ENCODE results near the gene UBFD1. TPM values are rescaled to one million over a fixed set of nuclear protein-coding genes. Genes with fewer than 3 reads are reported as not detected.

The UBFD1 gene
- total RNA-seq, 3 donors from 2014 or later (not counting 1 experiment from before 2014, with no cell fraction given) = 51.4 to 65.8 (median 63.6) TPM

DNA sequence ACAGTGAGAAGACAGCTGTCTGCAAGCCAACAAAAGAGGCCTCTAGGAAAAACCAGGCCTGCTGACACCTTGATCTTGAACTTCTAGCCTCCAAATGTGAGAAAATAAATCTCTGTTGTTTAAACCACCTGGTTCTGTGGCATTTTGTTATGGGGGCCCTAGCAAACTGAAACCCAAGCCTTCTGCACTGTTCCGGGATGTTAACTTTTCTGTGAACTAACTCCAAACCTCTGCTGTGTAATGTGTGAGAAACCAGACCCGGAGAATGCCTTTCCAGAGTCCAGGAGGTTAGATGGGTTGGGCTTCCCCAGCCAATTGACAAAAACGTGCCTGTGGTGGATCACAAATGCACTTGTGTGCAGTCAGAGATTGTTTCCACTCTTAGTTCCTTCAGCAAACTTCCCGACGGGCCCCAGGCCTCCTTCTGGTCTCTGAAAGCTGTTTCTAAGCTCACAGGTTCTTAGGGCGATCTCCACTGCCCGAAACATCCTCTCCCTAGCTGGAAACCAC, 33.6 kb upstream of the UBFD1 start:
- 92% methylated on average over 7 of the region's 7 CpGs for WGBS (ENCODE audit: insufficient coverage)

DNA sequence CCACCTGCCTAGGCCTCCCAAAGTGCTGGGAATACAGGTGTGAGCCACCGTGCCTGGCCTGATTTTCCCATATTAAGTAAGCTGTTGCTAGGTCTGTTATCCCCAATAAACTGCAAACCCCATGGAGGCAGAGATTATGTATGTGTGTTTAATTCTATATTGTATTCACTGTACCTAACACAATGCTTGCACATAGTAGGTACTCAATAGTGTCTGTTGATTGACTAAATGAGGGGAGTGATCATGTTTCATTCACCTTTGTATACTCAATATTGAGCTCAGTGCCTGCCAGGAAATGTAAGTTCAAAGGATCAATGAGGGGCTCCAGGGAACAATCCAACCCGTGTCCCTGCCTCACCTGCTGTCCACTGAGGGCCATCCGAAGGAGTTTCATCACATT, 32.6 kb upstream of the UBFD1 start:
- no peaks in the 10 kb centered on the region for H3K9me3 Mint-ChIP-seq
- peaks cover 6% of the 10 kb centered on the region for H3K4me1 ChIP-seq (ENCODE audit: control insufficient read depth, insufficient read depth, low read length)
- WGBS (ENCODE audit: insufficient coverage) = 96% methylated on average over 3 of the region's 3 CpGs
- no peaks in the 10 kb centered on the region for H3K27me3 Mint-ChIP-seq (ENCODE audit: low read depth in 2 of 2)
- intact Hi-C loops (cut with micrococcal nuclease) = no loop called here
- no peak overlapping the region for H3K27ac Mint-ChIP-seq
- H3K4me1 Mint-ChIP-seq = no peaks in the 10 kb centered on the region
- H3K27me3 ChIP-seq (ENCODE audit: control insufficient read depth, insufficient read depth, low read length) = no peaks in the 10 kb centered on the region
- no peak overlapping the region for H3K4me3 ChIP-seq (ENCODE audit: low read length)
- H3K27ac ChIP-seq (ENCODE audit: low read length) = no peak overlapping the region
- no peak for DNase-seq
- TF ChIP-seq, protein P1, sequence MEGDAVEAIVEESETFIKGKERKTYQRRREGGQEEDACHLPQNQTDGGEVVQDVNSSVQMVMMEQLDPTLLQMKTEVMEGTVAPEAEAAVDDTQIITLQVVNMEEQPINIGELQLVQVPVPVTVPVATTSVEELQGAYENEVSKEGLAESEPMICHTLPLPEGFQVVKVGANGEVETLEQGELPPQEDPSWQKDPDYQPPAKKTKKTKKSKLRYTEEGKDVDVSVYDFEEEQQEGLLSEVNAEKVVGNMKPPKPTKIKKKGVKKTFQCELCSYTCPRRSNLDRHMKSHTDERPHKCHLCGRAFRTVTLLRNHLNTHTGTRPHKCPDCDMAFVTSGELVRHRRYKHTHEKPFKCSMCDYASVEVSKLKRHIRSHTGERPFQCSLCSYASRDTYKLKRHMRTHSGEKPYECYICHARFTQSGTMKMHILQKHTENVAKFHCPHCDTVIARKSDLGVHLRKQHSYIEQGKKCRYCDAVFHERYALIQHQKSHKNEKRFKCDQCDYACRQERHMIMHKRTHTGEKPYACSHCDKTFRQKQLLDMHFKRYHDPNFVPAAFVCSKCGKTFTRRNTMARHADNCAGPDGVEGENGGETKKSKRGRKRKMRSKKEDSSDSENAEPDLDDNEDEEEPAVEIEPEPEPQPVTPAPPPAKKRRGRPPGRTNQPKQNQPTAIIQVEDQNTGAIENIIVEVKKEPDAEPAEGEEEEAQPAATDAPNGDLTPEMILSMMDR (IDR thresholded peaks at IDR 0.05) = no peak
- peaks cover 10% of the 10 kb centered on the region for H3K36me3 Mint-ChIP-seq
- no peak for ATAC-seq
- H3K9me3 ChIP-seq (ENCODE audit: control insufficient read depth, insufficient read depth, low read length) = no peaks in the 10 kb centered on the region
- H3K4me3 Mint-ChIP-seq = no peak overlapping the region
- peaks cover 47% of the 10 kb centered on the region for H3K36me3 ChIP-seq (ENCODE audit: control insufficient read depth, insufficient read depth, low read length)

More for the DNA sequence above, 33.6 kb upstream of the UBFD1 start:
- no peaks in the 10 kb centered on the region for H3K4me1 Mint-ChIP-seq
- Histone ChIP-seq H3K4me1 (ENCODE audit: control insufficient read depth, insufficient read depth, low read length) (peaks cover 15% of the 10 kb centered on the region), H3K27ac (ENCODE audit: low read length) (no peak overlapping the region), H3K27me3 (ENCODE audit: control insufficient read depth, insufficient read depth, low read length) (no peaks in the 10 kb centered on the region), H3K4me3 (ENCODE audit: low read length) (no peak overlapping the region), H3K36me3 (ENCODE audit: control insufficient read depth, insufficient read depth, low read length) (peaks cover 38% of the 10 kb centered on the region), H3K9me3 (ENCODE audit: control insufficient read depth, insufficient read depth, low read length) (no peaks in the 10 kb centered on the region)
- intact Hi-C loops (cut with micrococcal nuclease) = no loop called here
- TF ChIP-seq, protein P1 (IDR thresholded peaks at IDR 0.05) = no peak
- no peaks in the 10 kb centered on the region for H3K27me3 Mint-ChIP-seq (ENCODE audit: low read depth in 2 of 2)
- H3K4me3 Mint-ChIP-seq = no peak overlapping the region
- DNase-seq = no peak
- no peaks in the 10 kb centered on the region for H3K9me3 Mint-ChIP-seq
- H3K27ac Mint-ChIP-seq = no peak overlapping the region
- H3K36me3 Mint-ChIP-seq = peaks cover 10% of the 10 kb centered on the region
- no peak for ATAC-seq

DNA sequence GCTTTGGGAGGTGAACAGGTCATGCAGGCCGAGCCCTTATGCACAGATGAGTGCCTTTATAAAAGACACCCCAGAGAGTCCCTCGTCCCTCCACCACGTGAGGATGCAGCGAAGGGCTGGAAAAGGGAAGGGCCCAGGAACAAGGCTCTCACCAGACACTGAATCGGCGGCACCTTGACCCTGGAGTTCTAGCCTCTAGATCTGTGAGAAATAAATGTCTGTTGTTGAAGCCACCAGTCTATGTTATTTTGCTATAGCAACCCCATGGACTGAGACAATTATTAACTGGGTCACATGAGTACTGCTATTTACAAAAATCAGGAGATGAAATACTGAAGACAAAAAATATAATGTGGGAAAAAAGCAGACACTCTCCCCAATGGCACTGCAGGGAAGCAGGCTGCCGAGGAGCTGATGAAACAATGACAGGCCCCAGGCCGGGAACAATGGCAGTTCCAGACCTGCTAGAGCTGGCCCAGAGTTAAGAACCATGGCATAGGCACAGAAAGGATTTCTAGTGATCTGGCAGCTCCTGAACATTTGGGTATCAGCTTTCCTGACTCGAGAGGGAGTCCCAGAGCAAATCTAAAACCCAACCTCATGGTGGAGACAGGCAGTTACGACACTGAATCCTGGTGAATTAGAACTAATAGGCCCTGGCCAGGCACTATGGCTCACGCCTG, 29.4 kb upstream of the UBFD1 start:
- no peaks in the 10 kb centered on the region for H3K9me3 ChIP-seq (ENCODE audit: control insufficient read depth, insufficient read depth, low read length)
- intact Hi-C loops (cut with micrococcal nuclease) = no loop called here
- Mint-ChIP-seq H3K9me3 (no peaks in the 10 kb centered on the region), H3K27ac (no peak overlapping the region), H3K4me3 (no peak overlapping the region), H3K27me3 (ENCODE audit: low read depth in 2 of 2) (no peaks in the 10 kb centered on the region), H3K36me3 (peaks cover 4% of the 10 kb centered on the region), H3K4me1 (no peaks in the 10 kb centered on the region)
- no peaks in the 10 kb centered on the region for H3K27me3 ChIP-seq (ENCODE audit: control insufficient read depth, insufficient read depth, low read length)
- no peak overlapping the region for H3K4me3 ChIP-seq (ENCODE audit: low read length)
- ATAC-seq (no peak), DNase-seq (no peak)
- TF ChIP-seq, protein P1 (IDR thresholded peaks at IDR 0.05) = no peak
- 89% methylated on average over 11 of the region's 11 CpGs for WGBS (ENCODE audit: insufficient coverage)
- no peaks in the 10 kb centered on the region for H3K4me1 ChIP-seq (ENCODE audit: control insufficient read depth, insufficient read depth, low read length)
- peaks cover 60% of the 10 kb centered on the region for H3K36me3 ChIP-seq (ENCODE audit: control insufficient read depth, insufficient read depth, low read length)
- no peak overlapping the region for H3K27ac ChIP-seq (ENCODE audit: low read length)

Data from natural killer cell (primary cell).